Lower leg skin (tissue), 4 donors: ENCODE results near the gene OAS3. TPM values are rescaled to one million over a fixed set of nuclear protein-coding genes. Genes with fewer than 3 reads are reported as not detected.
A peak's percentile ranks its signal among the peaks of the same experiment; 100 is the strongest.
"Not testable (repeated sequence)": the region's sequence is repeated elsewhere in the genome, so short reads cannot be mapped to it uniquely, and the experiment has no call there.

Experiments
- DNase-seq, 2 donors: peaks; one replicate each; pipeline ENCODE4 v3.0.0-alpha.2; 2019; ENCODE audit warnings: low spot score in 2 of 2
- H3K4me3 ChIP-seq: fragments of 200-600 bp; sonication (generic); 2 replicates; pipeline ENCODE4 v1.5.1; 2017; ENCODE audit warnings: mild to moderate bottlenecking, low read depth; ENCODE audit not compliant: poor library complexity, severe bottlenecking
- POLR2A ChIP-seq, 2 donors: fragments of 450-650 bp; IDR thresholded peaks; one replicate each; pipeline ENCODE4 v1.6.1; 2016 to 2017; ENCODE audit warnings: antibody characterized with exemption in 2 of 2, mild to moderate bottlenecking in 1 of 2, moderate library complexity in 1 of 2
- WGBS, 2 donors: methylation state at CpG; one replicate each; pipeline ENCODE4 v1.1.5; 2018; 5-methylcytosine and 5-hydroxymethylcytosine counted together
- intact Hi-C: fragments of 100-400 bp; cut with DNase I; formaldehyde crosslinking; loops from one replicate; pipeline ENCODE4 v1.15.0; 2023; ENCODE audit warnings: low total_unique reads
- total RNA-seq, 4 donors: library from RNA; depleted of rRNA; stranded (reverse); fragments of >200 nt; gene quantifications; one replicate each; pipeline ENCODE4 v1.1.0, GENCODE V29; 2016
- TF ChIP-seq, protein P1 (sequence below), 3 donors: fragments of 450-650 bp; IDR thresholded peaks; one replicate each; pipeline ENCODE4 v1.5.1; 2016; ENCODE audit warnings: antibody characterized with exemption in 3 of 3, mild to moderate bottlenecking in 3 of 3, moderate library complexity in 2 of 3

The OAS3 gene
- total RNA-seq, 4 donors from 2014 or later: 9.4 to 18.9 (median 15.9) TPM

DNA sequence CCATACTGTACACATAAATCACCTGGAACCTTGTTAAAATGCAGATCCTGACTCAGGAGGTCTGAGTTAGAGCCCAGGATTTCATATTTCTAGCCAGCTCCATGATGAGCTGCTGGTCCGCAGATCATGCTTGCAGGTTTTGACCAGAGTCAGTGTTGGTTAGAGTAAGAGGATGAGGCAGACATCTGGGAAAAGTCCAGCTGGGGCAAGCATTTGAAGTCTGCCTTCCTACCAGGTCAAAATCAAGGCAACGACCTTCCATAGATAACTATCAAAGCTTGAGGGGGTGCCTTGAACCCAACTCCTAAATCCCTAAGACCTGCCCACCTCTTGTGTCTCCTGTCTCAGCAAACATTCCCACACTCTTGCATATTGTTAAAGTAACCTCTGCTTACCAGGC lies 49.3 kb downstream of the OAS3 start:
- WGBS, 2 donors: 80% methylated on average over 2 of the region's 2 CpGs
- intact Hi-C loops: no loop called here
- TF ChIP-seq, protein P1, sequence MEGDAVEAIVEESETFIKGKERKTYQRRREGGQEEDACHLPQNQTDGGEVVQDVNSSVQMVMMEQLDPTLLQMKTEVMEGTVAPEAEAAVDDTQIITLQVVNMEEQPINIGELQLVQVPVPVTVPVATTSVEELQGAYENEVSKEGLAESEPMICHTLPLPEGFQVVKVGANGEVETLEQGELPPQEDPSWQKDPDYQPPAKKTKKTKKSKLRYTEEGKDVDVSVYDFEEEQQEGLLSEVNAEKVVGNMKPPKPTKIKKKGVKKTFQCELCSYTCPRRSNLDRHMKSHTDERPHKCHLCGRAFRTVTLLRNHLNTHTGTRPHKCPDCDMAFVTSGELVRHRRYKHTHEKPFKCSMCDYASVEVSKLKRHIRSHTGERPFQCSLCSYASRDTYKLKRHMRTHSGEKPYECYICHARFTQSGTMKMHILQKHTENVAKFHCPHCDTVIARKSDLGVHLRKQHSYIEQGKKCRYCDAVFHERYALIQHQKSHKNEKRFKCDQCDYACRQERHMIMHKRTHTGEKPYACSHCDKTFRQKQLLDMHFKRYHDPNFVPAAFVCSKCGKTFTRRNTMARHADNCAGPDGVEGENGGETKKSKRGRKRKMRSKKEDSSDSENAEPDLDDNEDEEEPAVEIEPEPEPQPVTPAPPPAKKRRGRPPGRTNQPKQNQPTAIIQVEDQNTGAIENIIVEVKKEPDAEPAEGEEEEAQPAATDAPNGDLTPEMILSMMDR (IDR thresholded peaks at IDR 0.05): no peak
- TF ChIP-seq POLR2A (IDR thresholded peaks at IDR 0.05): no peak
- no peak for DNase-seq
- no peak overlapping the region for H3K4me3 ChIP-seq

DNA sequence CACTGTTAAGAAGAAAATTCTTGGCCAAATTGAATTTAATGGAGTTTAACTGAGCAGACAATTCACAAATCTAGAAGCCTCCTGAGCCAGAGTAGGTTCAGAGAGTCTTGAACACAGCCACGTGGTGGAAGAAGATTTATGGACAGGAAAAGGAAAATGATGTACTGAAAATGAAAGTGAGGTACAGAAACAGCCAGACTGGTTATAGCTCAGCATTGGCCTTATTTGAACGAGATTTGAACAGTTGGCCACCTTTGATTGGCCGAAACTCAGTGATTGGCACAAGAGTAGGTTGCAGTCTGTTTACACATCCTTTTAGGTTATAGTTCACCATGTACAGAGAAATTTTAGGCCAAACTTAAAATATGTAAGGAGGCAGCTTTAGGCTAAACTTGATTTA lies 50.0 kb downstream of the OAS3 start:
- 61 to 63% methylated on average over 3 of the region's 3 CpGs for WGBS, 2 donors
- TF ChIP-seq, protein P1 (IDR thresholded peaks at IDR 0.05): no peak
- no peak for TF ChIP-seq POLR2A (IDR thresholded peaks at IDR 0.05)

DNA sequence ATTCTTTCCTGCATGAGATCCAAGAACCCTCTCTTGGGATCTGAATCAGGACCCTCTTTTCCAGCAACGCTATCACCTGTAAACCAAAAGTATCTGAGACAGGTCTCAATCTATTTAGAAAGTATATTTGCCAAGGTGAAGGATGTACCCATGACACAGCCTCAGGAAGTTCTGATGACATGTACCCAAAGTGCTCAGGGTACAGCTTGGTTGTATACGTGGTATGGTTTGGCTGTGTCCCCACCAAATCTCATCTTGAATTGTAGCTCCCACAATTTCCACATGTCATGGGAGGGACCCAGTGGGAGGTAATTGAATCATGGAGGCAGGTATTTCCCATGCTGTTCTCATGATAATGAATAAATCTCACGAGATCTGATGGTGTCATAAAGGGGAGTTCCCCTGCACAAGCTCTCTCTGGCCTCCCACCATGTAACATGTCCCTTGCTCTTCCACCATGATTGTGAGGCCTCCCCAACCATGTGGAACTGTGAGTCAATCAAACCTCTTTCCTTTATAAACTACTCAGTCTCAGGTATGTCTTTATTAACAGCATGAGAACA lies 50.6 kb downstream of the OAS3 start:
- DNase-seq, intact Hi-C loops, H3K4me3 ChIP-seq: not testable (repeated sequence)
- 84 to 85% methylated on average over 3 of the region's 3 CpGs for WGBS, 2 donors

More for the DNA sequence above, 50.0 kb downstream of the OAS3 start:
- no peak overlapping the region for H3K4me3 ChIP-seq
- intact Hi-C loops: no loop called here
- DNase-seq: no peak

DNA sequence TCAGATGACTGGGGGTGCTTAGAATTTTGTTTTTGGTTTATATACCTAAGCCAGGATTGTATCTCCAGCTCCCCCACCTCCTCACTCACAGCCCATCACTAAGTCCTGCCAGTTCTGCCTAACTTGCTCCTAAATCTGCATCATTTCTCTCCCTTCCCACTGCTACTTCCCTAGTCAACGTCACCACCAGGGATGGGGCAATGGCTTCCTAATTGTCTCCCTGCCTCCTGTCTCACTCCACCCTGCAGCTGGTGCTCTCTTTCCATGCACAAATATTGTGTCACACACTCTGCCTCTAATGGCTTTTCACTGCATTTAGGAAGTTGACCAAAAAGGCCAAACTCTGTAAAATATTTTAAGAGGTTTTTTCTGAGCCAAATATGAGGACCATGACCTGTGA lies 51.5 kb downstream of the OAS3 start:
- 39 to 47% methylated on average over 1 of the region's 1 CpG for WGBS, 2 donors
- TF ChIP-seq, protein P1 (IDR thresholded peaks at IDR 0.05): no peak
- no peak for TF ChIP-seq POLR2A (IDR thresholded peaks at IDR 0.05)

DNA sequence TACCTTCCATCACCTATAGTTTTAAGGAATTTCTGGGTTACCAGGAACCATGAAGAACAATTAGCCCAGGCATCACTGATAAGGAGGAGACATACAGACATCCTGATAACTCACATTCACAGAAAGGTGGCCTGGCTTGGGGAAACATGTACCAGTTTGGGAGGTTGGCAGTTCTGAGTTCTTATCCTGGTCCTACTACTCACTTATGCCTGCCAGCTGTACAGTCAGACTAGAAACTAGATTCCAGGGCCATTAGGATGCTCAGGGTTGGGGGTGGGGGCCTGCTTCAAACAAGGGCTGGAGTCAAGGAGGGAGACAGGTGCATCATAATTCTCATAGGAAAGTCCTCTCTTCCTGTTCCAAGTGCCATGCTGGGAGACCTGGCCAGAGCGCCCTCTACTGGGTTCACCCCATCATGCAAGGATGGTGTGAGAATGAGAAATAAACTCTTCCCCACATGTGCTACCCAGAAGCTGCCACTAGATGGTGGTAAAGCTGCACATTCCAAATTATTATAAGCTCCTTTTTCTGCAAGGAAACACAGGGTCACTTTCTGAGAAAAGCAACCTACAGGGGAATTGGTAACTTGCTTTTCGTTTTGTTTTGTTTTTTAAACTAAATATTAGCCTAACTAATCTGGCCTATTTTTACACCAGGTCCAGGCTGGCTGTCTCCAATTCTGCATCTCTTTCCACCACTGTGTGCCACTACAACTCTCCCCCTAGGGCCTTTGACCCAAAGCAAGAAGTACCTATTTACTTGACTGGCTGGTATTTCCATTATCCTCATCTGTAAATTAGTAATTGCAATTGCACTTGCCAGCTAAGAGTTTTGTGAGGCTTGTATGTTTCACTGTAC lies 54.5 kb downstream of the OAS3 start:
- intact Hi-C loops: no loop called here
- no peak for DNase-seq

More for the DNA sequence above, 51.5 kb downstream of the OAS3 start:
- H3K4me3 ChIP-seq: no peak overlapping the region
- intact Hi-C loops: no loop called here
- DNase-seq: no peak

DNA sequence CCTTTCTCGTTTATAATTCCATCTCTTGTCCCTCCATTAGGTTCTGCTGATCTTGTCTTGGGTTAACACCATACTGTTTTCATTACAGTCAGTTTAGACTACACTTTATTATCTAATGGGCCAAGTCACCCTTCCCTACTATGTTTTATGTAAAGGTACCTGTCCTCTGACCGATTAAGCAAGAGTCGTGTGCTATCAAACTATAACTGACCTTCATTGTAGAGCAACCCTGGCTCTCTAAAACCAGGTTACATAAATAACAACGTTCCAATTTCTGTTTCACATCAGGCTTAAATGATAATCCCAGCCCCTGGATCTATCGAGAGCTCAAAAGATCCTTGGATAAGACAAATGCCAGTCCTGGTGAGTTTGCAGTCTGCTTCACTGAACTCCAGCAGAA lies 56.7 kb downstream of the OAS3 start:
- 81 to 84% methylated on average over 5 of the region's 5 CpGs for WGBS, 2 donors
- DNase-seq: no peak
- intact Hi-C loops: no loop called here
- H3K4me3 ChIP-seq: no peak overlapping the region
- TF ChIP-seq, protein P1 (IDR thresholded peaks at IDR 0.05): no peak
- TF ChIP-seq POLR2A (IDR thresholded peaks at IDR 0.05): no peak

More for the DNA sequence above, 54.5 kb downstream of the OAS3 start:
- H3K4me3 ChIP-seq: no peak overlapping the region
- TF ChIP-seq, protein P1 (IDR thresholded peaks at IDR 0.05): peak in 1 of 3 donors; percentile 53
- TF ChIP-seq POLR2A (IDR thresholded peaks at IDR 0.05): no peak
- WGBS, 2 donors: 8 to 17% methylated on average over 2 of the region's 2 CpGs
